Embryonic facial prominence (tissue), 1 donor: ENCODE data around the gene OPRD1.
"Not testable (repeated sequence)": the region's sequence is repeated elsewhere in the genome, so short reads cannot be mapped to it uniquely, and the experiment has no call there.

Experiments
- DNase-seq: peaks from one replicate; pipeline ENCODE4 v3.0.0-alpha.2; 2016; ENCODE audit errors: extremely low spot score

OPRD1 gene

GRCh38 chr1:28801461-28801860, 10.5 kb upstream of the OPRD1 start:
- DNase-seq: no peak

- DNase-seq: no peak
These were observed 8.9 kb upstream of the OPRD1 start for GRCh38 chr1:28803051-28803450.

DNA sequence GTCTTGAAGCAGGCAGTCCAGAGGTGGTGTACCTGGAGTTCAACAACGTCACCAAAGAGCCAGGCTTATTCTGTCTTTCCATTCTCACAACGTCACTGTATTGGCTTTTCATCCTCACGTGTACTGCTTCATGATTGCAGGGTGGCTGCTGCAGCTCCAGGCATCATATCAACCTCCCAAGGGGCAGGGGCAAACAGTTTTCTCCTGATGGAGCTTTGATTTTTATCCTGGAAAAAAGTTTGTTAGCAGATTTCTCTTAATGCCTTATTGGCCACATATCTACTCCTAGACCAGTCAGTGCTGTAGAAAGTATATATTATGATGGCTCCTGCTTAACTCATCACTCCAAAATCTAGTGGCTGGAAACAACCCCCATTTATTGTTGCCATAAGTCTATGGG, 8.3 kb upstream of the OPRD1 start:
- DNase-seq: no peak

GRCh38 chr1:28804071-28804470, 7.9 kb upstream of the OPRD1 start:
- no peak for DNase-seq

- DNase-seq: no peak
These were observed 4.9 kb upstream of the OPRD1 start for GRCh38 chr1:28807046-28807445.

GRCh38 chr1:28807986-28808385, 4.0 kb upstream of the OPRD1 start:
- DNase-seq: no peak

- no peak for DNase-seq
These were observed 603 bp upstream of the OPRD1 start for GRCh38 chr1:28811369-28811765.

DNA sequence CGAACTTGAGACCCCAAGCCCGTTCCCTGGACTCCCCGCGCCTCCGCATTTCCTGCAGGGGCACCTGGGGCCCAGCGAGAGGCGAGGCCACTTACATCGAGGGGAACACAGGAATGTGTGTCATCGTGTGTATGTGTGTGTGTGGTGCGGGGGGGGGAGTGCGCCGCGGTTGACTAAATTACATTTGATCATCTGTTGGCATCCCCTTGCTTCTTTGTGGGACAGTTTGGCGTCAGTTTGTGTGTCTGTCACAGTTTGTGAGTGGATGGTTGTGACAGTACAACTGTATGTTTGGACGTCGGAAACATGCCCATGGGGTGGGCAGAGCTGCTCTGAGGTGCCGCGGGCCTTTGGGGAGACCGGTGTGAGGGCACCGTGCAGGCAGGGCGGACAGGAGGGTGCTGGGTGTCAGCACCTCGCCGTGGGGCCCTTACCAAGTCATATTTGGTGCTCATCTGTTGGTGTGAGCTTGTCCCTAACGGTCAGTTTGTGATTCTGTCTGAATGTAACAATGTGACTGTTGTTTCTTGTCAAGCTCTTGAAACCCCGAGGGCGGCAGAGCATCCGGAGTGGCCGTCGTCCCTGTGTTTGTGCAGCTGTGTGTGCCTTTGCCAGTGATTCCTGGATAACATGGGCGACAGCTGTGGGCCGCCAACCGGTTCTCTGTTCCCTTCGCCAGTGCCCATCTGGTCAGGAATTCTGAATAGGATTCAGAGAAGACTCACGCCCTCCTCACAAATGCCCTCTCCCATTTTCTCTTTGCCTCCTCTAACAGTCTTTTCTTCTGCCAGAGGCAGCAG, 899 bp downstream of the OPRD1 start:
- no peak for DNase-seq

GRCh38 chr1:28813931-28814465, 2.0 kb downstream of the OPRD1 start:
- DNase-seq: no peak

DNA sequence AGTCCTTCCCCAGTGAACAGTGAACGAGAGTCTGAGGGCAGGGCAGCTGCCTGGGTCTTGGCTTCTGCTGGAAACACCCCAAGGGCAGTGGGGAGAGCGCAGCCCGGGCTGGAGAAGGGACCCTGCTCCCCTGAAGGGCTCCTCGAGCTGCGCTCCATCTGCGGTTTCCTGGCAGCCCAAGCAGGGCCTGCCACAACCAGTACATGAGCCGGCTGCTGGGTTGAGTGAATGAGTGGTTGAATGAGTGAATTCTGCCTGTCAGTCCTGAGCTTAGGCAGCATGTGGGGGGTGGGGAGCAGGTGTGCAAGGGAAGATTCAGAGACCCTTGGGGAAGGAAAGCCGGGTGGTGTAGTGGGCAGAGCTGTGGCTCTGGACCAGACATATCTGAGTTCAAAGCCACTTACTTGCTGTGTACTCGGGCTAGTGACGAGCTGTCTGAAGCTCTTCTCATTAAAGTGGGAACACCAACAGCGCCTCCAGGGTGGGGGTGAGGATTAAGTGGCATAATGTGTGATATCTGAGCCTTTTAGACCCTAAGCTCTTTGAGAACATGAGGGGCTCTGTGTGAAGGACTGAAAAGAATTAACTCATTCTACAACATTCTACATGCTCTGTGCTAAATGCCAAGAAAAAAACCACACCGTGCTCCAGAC, 3.7 kb downstream of the OPRD1 start:
- no peak for DNase-seq

GRCh38 chr1:28817133-28817532, 5.2 kb downstream of the OPRD1 start:
- DNase-seq: no peak

GRCh38 chr1:28819020-28819419, 7.0 kb downstream of the OPRD1 start:
- DNase-seq: no peak

GRCh38 chr1:28822799-28823198, 10.8 kb downstream of the OPRD1 start:
- no peak for DNase-seq

- DNase-seq: not testable (repeated sequence)
These were observed 12.1 kb downstream of the OPRD1 start for GRCh38 chr1:28824061-28824460.

- DNase-seq: not testable (repeated sequence)
These were observed 16.4 kb downstream of the OPRD1 start for GRCh38 chr1:28828227-28828858.

GRCh38 chr1:28830814-28831213, 18.8 kb downstream of the OPRD1 start:
- DNase-seq: no peak

- DNase-seq: no peak
These were observed 21.0 kb downstream of the OPRD1 start for GRCh38 chr1:28832966-28833365.

- DNase-seq: no peak
These were observed 21.4 kb downstream of the OPRD1 start for GRCh38 chr1:28833381-28833780.

GRCh38 chr1:28835237-28835650, 23.3 kb downstream of the OPRD1 start:
- DNase-seq: no peak

DNA sequence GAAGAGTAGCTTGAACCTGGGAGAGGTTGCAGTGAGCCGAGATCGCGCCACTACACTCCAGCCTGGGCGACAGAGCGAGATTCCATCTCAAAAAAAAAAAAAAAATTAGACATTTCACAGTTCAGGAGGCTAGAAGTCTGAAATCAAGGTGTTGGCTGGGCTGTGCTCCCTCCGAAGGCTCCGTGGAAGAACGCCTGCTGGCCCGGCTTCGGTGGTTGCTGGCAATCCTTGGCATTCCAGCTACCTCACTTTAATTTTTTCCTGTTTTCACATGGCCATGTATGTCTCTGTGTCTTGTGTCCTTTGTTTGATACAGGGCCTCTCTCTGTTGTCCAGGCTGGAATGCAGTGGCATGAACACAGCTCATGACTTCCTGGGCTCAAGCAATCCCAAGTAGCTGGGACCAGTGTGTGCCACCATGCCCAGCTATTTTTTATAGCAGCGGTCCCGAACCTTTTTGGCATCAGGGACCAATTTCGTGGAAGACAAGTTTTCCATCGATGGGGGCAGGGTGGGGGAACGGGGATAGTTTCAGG, 24.5 kb downstream of the OPRD1 start:
- DNase-seq: no peak

DNA sequence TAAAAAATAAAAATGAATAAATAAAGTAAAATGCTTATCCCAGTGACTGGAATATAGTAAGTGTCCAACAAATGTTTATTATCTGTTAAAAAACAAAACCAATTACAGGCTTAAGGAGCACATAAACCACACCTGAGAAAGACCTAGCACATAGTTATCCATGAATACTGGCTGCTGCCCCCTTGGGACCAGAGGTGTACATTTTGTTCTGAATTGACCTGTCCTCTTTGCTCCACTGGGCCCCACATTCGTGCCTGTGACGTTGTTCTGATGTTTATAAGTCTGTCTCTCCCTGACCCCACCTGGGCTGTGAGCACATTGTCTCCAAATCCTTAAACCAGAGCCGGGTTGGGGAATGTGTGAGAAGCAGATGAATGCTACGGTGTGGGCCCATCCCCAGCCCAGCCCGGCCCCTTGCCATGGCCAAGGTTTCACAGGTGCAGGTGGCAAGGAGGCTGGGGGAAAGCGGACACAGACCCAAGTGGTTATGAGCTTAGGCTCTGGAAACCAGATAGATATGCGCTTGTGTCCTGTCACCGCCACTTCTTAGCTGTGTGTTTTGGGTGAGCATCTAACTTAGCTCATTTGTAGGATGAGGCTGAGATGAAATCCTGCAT, 29.1 kb downstream of the OPRD1 start:
- no peak for DNase-seq
